Prostate gland (tissue), 2 donors: ENCODE data around the gene GLG1.

ENCODE experiments used
- CTCF ChIP-seq, 4 experiments: fragments of 200-600 bp in 2 of 4; fragments of 450-650 bp in 2 of 4; sonication (generic) in 2 of 4; IDR thresholded peaks; 1 replicate in 3 of 4; 2 replicates in 1 of 4; pipeline ENCODE4 v1.5.1; 2016 to 2019; ENCODE audit warnings: antibody characterized with exemption in 4 of 4, mild to moderate bottlenecking in 2 of 4, moderate library complexity in 2 of 4
- POLR2A ChIP-seq: fragments of 450-650 bp; IDR thresholded peaks from one replicate; pipeline ENCODE4 v1.6.1; 2016; ENCODE audit warnings: antibody characterized with exemption, mild to moderate bottlenecking

- TF ChIP-seq CTCF (IDR thresholded peaks at IDR 0.05) (no peak), POLR2A (no peak)
Observed at GRCh38 chr16:74501484-74502478, 105.1 kb downstream of the GLG1 start.
